Astrocyte of the cerebellum (primary cell): ENCODE results near the gene MAP3K3.

Source experiments
- DNase-seq: peaks from one replicate; pipeline ENCODE4 v3.0.0-alpha.2; 2011; ENCODE audit warnings: low read depth
- H3K4me3 ChIP-seq: 2 replicates; pipeline ENCODE4 v1.5.1; 2011; ENCODE audit warnings: mild to moderate bottlenecking, low read depth, low read length, moderate library complexity
- CTCF ChIP-seq: IDR thresholded peaks from 2 replicates; pipeline ENCODE4 v1.5.1; 2012; ENCODE audit warnings: low read length, low read depth, moderate library complexity, mild to moderate bottlenecking; ENCODE audit errors: missing control alignments
- in situ Hi-C: cut with HindIII; loops from 2 replicates; pipeline ENCODE4 v1.10.0; 2017; ENCODE audit warnings: low sequenced_read_pairs

The MAP3K3 gene

GRCh38 chr17:63621684-63622573, at the start of gene MAP3K3:
Gene MAP3K3, plus strand, starts transcription at chr17:63622417. Its CDS starts 343 bp downstream, at chr17:63622760.
- in situ Hi-C loops = loop anchor here (5.0 kb wide), 1 partner anchor 55 kb away; no protein-coding TSS in a partner anchor
- no peak for TF ChIP-seq CTCF
- H3K4me3 ChIP-seq = peak within 1 kb of the TSS; percentile 70
- peak; percentile 100 for DNase-seq

- DNase-seq = no peak
- H3K4me3 ChIP-seq = no peak overlapping the region
- in situ Hi-C loops = no loop called here
- TF ChIP-seq CTCF = peak; percentile 44
Measured at GRCh38 chr17:63573634-63574033, 48.6 kb upstream of the MAP3K3 start.

- DNase-seq = no peak
- no peak for TF ChIP-seq CTCF
- in situ Hi-C loops = no loop called here
- H3K4me3 ChIP-seq = no peak overlapping the region
Measured at GRCh38 chr17:63578027-63578768, 44.0 kb upstream of the MAP3K3 start.

- no peak overlapping the region for H3K4me3 ChIP-seq
- in situ Hi-C loops = no loop called here
- TF ChIP-seq CTCF = no peak
- DNase-seq = no peak
Measured at GRCh38 chr17:63578769-63579111, 43.5 kb upstream of the MAP3K3 start.

- in situ Hi-C loops = no loop called here
- DNase-seq = no peak
- H3K4me3 ChIP-seq = no peak overlapping the region
- no peak for TF ChIP-seq CTCF
Measured at GRCh38 chr17:63579633-63580032, 42.6 kb upstream of the MAP3K3 start.

GRCh38 chr17:63587770-63588169, 34.4 kb upstream of the MAP3K3 start:
- in situ Hi-C loops = no loop called here
- no peak overlapping the region for H3K4me3 ChIP-seq
- no peak for DNase-seq
- no peak for TF ChIP-seq CTCF
